CD4-positive, alpha-beta T cell treated with Interferon gamma for 1 hour (primary cell): ENCODE measurements around the gene SAMD14.

ENCODE experiments used
- DNase-seq: peaks from one replicate; pipeline ENCODE4 v3.0.0-alpha.2; 2020

The SAMD14 gene

GRCh38 chr17:50164697-50164988 lies 34.7 kb upstream of the SAMD14 start:
- DNase-seq = no peak

- peak; percentile 41 for DNase-seq
These were observed 34.1 kb upstream of the SAMD14 start for GRCh38 chr17:50163843-50164696.

- DNase-seq = no peak
These were observed 32.7 kb upstream of the SAMD14 start for GRCh38 chr17:50162466-50163254.

- no peak for DNase-seq
These were observed 31.9 kb upstream of the SAMD14 start for GRCh38 chr17:50161911-50162288.

GRCh38 chr17:50161023-50161910 lies 31.3 kb upstream of the SAMD14 start:
- peak; percentile 93 for DNase-seq

GRCh38 chr17:50157891-50158290 lies 27.9 kb upstream of the SAMD14 start:
- no peak for DNase-seq

- no peak for DNase-seq
These were observed 25.3 kb upstream of the SAMD14 start for GRCh38 chr17:50155115-50155819.

GRCh38 chr17:50154604-50155003 lies 24.6 kb upstream of the SAMD14 start:
- DNase-seq = no peak

GRCh38 chr17:50153650-50154575 lies 24.0 kb upstream of the SAMD14 start:
- no peak for DNase-seq

- DNase-seq = no peak
These were observed 22.8 kb upstream of the SAMD14 start for GRCh38 chr17:50152736-50153135.

GRCh38 chr17:50151937-50152547 lies 22.1 kb upstream of the SAMD14 start:
- DNase-seq = peak; percentile 49

GRCh38 chr17:50151041-50151936 lies 21.3 kb upstream of the SAMD14 start:
- DNase-seq = peak; percentile 87

- no peak for DNase-seq
These were observed 20.5 kb upstream of the SAMD14 start, which contains the start of gene PPP1R9B for GRCh38 chr17:50150354-50151040. Gene PPP1R9B, minus strand, starts transcription at chr17:50150677. Its CDS starts 164 bp downstream, at chr17:50150513.

- peak; percentile 40 for DNase-seq
These were observed 19.7 kb upstream of the SAMD14 start for GRCh38 chr17:50149417-50150353.

- DNase-seq = no peak
These were observed 19.1 kb upstream of the SAMD14 start for GRCh38 chr17:50149091-50149416.

GRCh38 chr17:50148226-50149090 lies 18.5 kb upstream of the SAMD14 start:
- peak; percentile 74 for DNase-seq

- no peak for DNase-seq
These were observed 17.9 kb upstream of the SAMD14 start for GRCh38 chr17:50147841-50148225.
